Measurements from ENCODE around the gene IRAK1. TPM values are rescaled to one million over a fixed set of nuclear protein-coding genes. Genes with fewer than 3 reads are reported as not detected.

Gene IRAK1
- polyA plus RNA-seq, 1 of the 3 experiments (the other 2 are of a cell fraction), result 68.5 TPM

- Histone ChIP-seq H3K4me2 (no peak overlapping the region), H3K79me2 (ENCODE audit: insufficient read depth) (no peaks in the 10 kb centered on the region), H3F3A (replicated peaks; ENCODE audit: insufficient read depth) (no peaks in the 10 kb centered on the region), H3K4me3 (ENCODE audit: low read depth in 2 of 2, low read length in 1 of 2) (no peak overlapping the region), H3K27ac (ENCODE audit: low read depth in 2 of 2, low read length in 1 of 2) (no peak overlapping the region), H3K9ac (no peak overlapping the region), H4K20me1 (ENCODE audit: insufficient read depth) (no peaks in the 10 kb centered on the region), H3K36me3 (replicated peaks in 1 of 2; ENCODE audit: control insufficient read depth in 1 of 2, insufficient read depth in 2 of 2, low read length in 1 of 2) (no peaks in the 10 kb centered on the region), H2AFZ (ENCODE audit: low read depth) (no peak overlapping the region), H3K27me3 (ENCODE audit: insufficient read depth) (peaks cover 9% of the 10 kb centered on the region; the same call in 1 of the 2 replicates), H3K9me3 (no peaks in the 10 kb centered on the region), H3K9me2 (no peaks in the 10 kb centered on the region), H3K4me1 (ENCODE audit: control insufficient read depth in 1 of 2, insufficient read depth in 2 of 2, low read depth in 1 of 2, low read length in 1 of 2) (peaks cover 4 to 5% of the 10 kb centered on the region in 2 experiments; a peak in 2 of 4 replicates)
- DNase-seq, result no peak
- WGBS (ENCODE audit: low lambda C conversion rate), result 66% methylated on average over 15 of the region's 20 CpGs
- POLR2A ChIA-PET, result no interaction called here
- TF ChIP-seq FOXM1 (IDR thresholded peaks at IDR 0.05; ENCODE audit: low read depth), result no peak
- no peak for TF ChIP-seq GABPA (IDR thresholded peaks at IDR 0.05; ENCODE audit: low read depth)
- no peak for TF ChIP-seq GATA2 (CRISPR knock-in tag; IDR thresholded peaks at IDR 0.05)
- no peak for TF ChIP-seq SMC3 (IDR thresholded peaks at IDR 0.05; ENCODE audit: low read depth, low read length)
- TF ChIP-seq, protein P1, sequence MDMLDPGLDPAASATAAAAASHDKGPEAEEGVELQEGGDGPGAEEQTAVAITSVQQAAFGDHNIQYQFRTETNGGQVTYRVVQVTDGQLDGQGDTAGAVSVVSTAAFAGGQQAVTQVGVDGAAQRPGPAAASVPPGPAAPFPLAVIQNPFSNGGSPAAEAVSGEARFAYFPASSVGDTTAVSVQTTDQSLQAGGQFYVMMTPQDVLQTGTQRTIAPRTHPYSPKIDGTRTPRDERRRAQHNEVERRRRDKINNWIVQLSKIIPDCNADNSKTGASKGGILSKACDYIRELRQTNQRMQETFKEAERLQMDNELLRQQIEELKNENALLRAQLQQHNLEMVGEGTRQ (IDR thresholded peaks at IDR 0.05; ENCODE audit: borderline replicate concordance, low read depth, low read length), result no peak
- no peak for TF ChIP-seq RAD21 (IDR thresholded peaks at IDR 0.05; ENCODE audit: low read length)
- no peak for TF ChIP-seq NRF1 (IDR thresholded peaks at IDR 0.05; ENCODE audit: low read depth, low read length)
- no peak for TF ChIP-seq TAF1 (IDR thresholded peaks at IDR 0.05; ENCODE audit: borderline replicate concordance, low read depth, low read length)
- no peak for TF ChIP-seq SIN3A (IDR thresholded peaks at IDR 0.05; ENCODE audit: borderline replicate concordance, low read depth, low read length)
- TF ChIP-seq TEAD4 (IDR thresholded peaks at IDR 0.05; ENCODE audit: borderline replicate concordance, insufficient read depth), result no peak
- TF ChIP-seq FOXJ3 (CRISPR knock-in tag; IDR thresholded peaks at IDR 0.05), result no peak
- no peak for TF ChIP-seq CHD2 (IDR thresholded peaks at IDR 0.05; ENCODE audit: low read length, partially characterized antibody)
- TF ChIP-seq TCF12 (IDR thresholded peaks at IDR 0.05), result no peak
- no peak for TF ChIP-seq MXI1 (IDR thresholded peaks at IDR 0.05; ENCODE audit: low read depth, low read length)
- CTCF ChIA-PET, result no interaction called here
These were observed 12.8 kb downstream of the IRAK1 start for GRCh38 chrX:154006947-154007346.

DNA sequence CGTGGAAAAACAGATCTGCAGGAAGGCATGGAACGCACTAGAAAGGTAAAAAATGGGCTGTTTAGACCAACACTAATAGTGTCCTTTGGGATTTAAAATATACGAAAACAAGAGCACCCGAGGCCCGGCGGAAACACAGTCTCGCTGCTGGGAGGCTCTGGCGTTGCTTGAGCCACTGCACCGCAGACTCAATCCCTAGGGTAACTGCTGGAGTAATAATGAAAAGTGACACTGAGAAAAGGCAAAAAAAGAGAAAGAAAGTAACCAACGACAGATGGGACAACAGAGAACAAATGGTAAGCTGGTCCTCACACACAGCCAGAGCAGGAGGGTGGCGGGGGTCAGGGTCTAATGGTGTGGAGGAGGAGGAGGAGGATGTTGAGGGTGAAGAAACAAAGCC, 15.4 kb downstream of the IRAK1 start:
- whole genome bisulfite sequencing (ENCODE audit: low lambda C conversion rate), result 46% methylated on average over 11 of the region's 11 CpGs
- H3K27ac ChIP-seq (ENCODE audit: low read depth in 2 of 2, low read length in 1 of 2), result no peak overlapping the region
- H3K79me2 ChIP-seq (ENCODE audit: insufficient read depth), result no peaks in the 10 kb centered on the region
- H2AFZ ChIP-seq (ENCODE audit: low read depth), result no peak overlapping the region
- H3K36me3 ChIP-seq (replicated peaks in 1 of 2; ENCODE audit: control insufficient read depth in 1 of 2, insufficient read depth in 2 of 2, low read length in 1 of 2), result no peaks in the 10 kb centered on the region
- H4K20me1 ChIP-seq (ENCODE audit: insufficient read depth), result no peaks in the 10 kb centered on the region
- no peak overlapping the region for H3K4me3 ChIP-seq (ENCODE audit: low read depth in 2 of 2, low read length in 1 of 2)
- H3K27me3 ChIP-seq (ENCODE audit: insufficient read depth), result peaks cover 9% of the 10 kb centered on the region; the same call in 1 of the 2 replicates
- no peak for TF ChIP-seq RCOR1 (IDR thresholded peaks at IDR 0.05; ENCODE audit: low read length)
- TF ChIP-seq NRF1 (IDR thresholded peaks at IDR 0.05; ENCODE audit: low read depth, low read length), result no peak
- TF ChIP-seq RXRA (IDR thresholded peaks at IDR 0.05; ENCODE audit: borderline replicate concordance, low read depth), result no peak
- TF ChIP-seq SIN3A (IDR thresholded peaks at IDR 0.05; ENCODE audit: borderline replicate concordance, low read depth, low read length), result no peak
- no peak for TF ChIP-seq GATA2 (CRISPR knock-in tag; IDR thresholded peaks at IDR 0.05)
- no peak for TF ChIP-seq MEF2A (IDR thresholded peaks at IDR 0.05; ENCODE audit: borderline replicate concordance, low read depth)
- no peak for TF ChIP-seq TCF12 (IDR thresholded peaks at IDR 0.05)
- no peak for TF ChIP-seq NFIC (IDR thresholded peaks at IDR 0.05; ENCODE audit: borderline replicate concordance)
- TF ChIP-seq CHD2 (IDR thresholded peaks at IDR 0.05; ENCODE audit: low read length, partially characterized antibody), result no peak
- ChIA-PET CTCF (interaction anchor here (1.2 to 6.0 kb wide), 3 partner anchors 9 to 26 kb away, joined by 3 to 43 read pairs (median 4); no protein-coding TSS in a partner anchor), POLR2A (no interaction called here)
- peaks cover 5 to 6% of the 10 kb centered on the region in 2 experiments; a peak in 2 of 4 replicates for H3K4me1 ChIP-seq (ENCODE audit: control insufficient read depth in 1 of 2, insufficient read depth in 2 of 2, low read depth in 1 of 2, low read length in 1 of 2)
- no peaks in the 10 kb centered on the region for H3K9me3 ChIP-seq
- H3K9me2 ChIP-seq, result no peaks in the 10 kb centered on the region
- no peak overlapping the region for H3K9ac ChIP-seq
- H3F3A ChIP-seq (replicated peaks; ENCODE audit: insufficient read depth), result no peaks in the 10 kb centered on the region
- H3K4me2 ChIP-seq, result no peak overlapping the region
- DNase-seq, result no peak
